Lower lobe of right lung (tissue), 2 donors: ENCODE measurements around the gene TLL1. TPM values are rescaled to one million over a fixed set of nuclear protein-coding genes. Genes with fewer than 3 reads are reported as not detected.

Experiments
- ATAC-seq, 2 donors: fragments of 200-7000 bp; cut with Tn5 transposase; one replicate each; pipeline ENCODE4 v1.9.1; 2020 to 2022; ENCODE audit warnings: mild to moderate bottlenecking in 2 of 2, moderate library complexity in 2 of 2
- DNase-seq: peaks from one replicate; pipeline ENCODE4 v3.0.0-alpha.2; 2020
- H3K27ac ChIP-seq: fragments of 200-600 bp; one replicate; pipeline ENCODE4 v1.8.0; 2022
- H3K27me3 ChIP-seq: fragments of 200-600 bp; one replicate; pipeline ENCODE4 v1.8.0; 2022; ENCODE audit warnings: low read depth
- H3K36me3 ChIP-seq: fragments of 200-600 bp; one replicate; pipeline ENCODE4 v1.8.0; 2022; ENCODE audit warnings: mild to moderate bottlenecking
- H3K4me1 ChIP-seq: fragments of 200-600 bp; one replicate; pipeline ENCODE4 v1.8.0; 2022
- H3K4me3 ChIP-seq: fragments of 200-600 bp; one replicate; pipeline ENCODE4 v1.8.0; 2022; ENCODE audit warnings: mild to moderate bottlenecking
- H3K9me3 ChIP-seq: fragments of 200-600 bp; one replicate; pipeline ENCODE4 v1.8.0; 2022
- CTCF ChIP-seq: fragments of 200-600 bp; IDR thresholded peaks from one replicate; pipeline ENCODE4 v1.8.0; 2022; ENCODE audit warnings: antibody characterized with exemption, mild to moderate bottlenecking
- intact Hi-C: fragments of 100-400 bp; cut with DNase I; formaldehyde crosslinking; loops from one replicate; pipeline ENCODE4 v1.11.0; 2022
- total RNA-seq: library from RNA; stranded (reverse); fragmentation: NEBNext Ultra II Directional; extraction: Animal tissue kit (Norgen Biotek cat#: 25700); gene quantifications from one replicate; pipeline ENCODE4 v1.2.1, GENCODE V29; 2021
- donor health status: DM: no; HTN: yes; CAD: no; lungs with severe emphysema.

Gene TLL1
- total RNA-seq, 1 donor from 2014 or later, result 4.7 TPM

DNA sequence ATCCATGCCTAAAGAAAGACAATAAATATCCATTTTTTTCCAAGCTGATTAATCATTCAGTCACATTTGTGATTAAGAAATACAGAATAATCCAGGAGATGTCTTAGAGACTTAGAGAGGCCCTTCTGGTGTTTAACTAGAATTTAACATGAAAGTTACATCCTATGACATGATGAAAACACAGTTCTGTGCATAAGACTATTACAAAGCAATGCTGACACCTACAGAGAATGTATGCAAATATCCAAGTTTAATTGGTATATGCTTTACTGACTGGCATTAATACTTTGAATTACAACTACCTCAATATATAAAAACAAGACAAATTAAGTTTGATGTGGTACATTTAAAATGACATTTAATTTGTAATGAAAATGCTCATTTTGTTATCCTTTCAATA, 17.8 kb upstream of the TLL1 start:
- intact Hi-C loops, result no loop called here
- Histone ChIP-seq H3K36me3 (no peaks in the 10 kb centered on the region), H3K27me3 (no peaks in the 10 kb centered on the region), H3K4me3 (no peak overlapping the region), H3K27ac (no peak overlapping the region), H3K4me1 (no peaks in the 10 kb centered on the region), H3K9me3 (no peaks in the 10 kb centered on the region)
- no peak for ATAC-seq
- DNase-seq, result no peak
- TF ChIP-seq CTCF, result no peak

GRCh38 chr4:165861363-165861762, 11.7 kb upstream of the TLL1 start:
- no peaks in the 10 kb centered on the region for H3K4me1 ChIP-seq
- TF ChIP-seq CTCF, result no peak
- intact Hi-C loops, result no loop called here
- no peak overlapping the region for H3K27ac ChIP-seq
- no peak overlapping the region for H3K4me3 ChIP-seq
- H3K27me3 ChIP-seq, result no peaks in the 10 kb centered on the region
- H3K36me3 ChIP-seq, result no peaks in the 10 kb centered on the region
- DNase-seq, result no peak
- H3K9me3 ChIP-seq, result no peaks in the 10 kb centered on the region
- ATAC-seq, result no peak

- Histone ChIP-seq H3K36me3 (no peaks in the 10 kb centered on the region), H3K4me3 (no peak overlapping the region), H3K27ac (no peak overlapping the region), H3K4me1 (no peaks in the 10 kb centered on the region), H3K27me3 (no peaks in the 10 kb centered on the region), H3K9me3 (no peaks in the 10 kb centered on the region)
- intact Hi-C loops, result no loop called here
- ATAC-seq, result no peak
- no peak for TF ChIP-seq CTCF
- DNase-seq, result no peak
Observed at GRCh38 chr4:165864271-165864670, 8.8 kb upstream of the TLL1 start.

GRCh38 chr4:165866019-165866650, 6.9 kb upstream of the TLL1 start:
- no peak for ATAC-seq
- no peak overlapping the region for H3K4me3 ChIP-seq
- H3K27me3 ChIP-seq, result no peaks in the 10 kb centered on the region
- H3K4me1 ChIP-seq, result no peaks in the 10 kb centered on the region
- no peak overlapping the region for H3K27ac ChIP-seq
- no peak for DNase-seq
- H3K9me3 ChIP-seq, result no peaks in the 10 kb centered on the region
- H3K36me3 ChIP-seq, result no peaks in the 10 kb centered on the region
- no peak for TF ChIP-seq CTCF
- intact Hi-C loops, result no loop called here

DNA sequence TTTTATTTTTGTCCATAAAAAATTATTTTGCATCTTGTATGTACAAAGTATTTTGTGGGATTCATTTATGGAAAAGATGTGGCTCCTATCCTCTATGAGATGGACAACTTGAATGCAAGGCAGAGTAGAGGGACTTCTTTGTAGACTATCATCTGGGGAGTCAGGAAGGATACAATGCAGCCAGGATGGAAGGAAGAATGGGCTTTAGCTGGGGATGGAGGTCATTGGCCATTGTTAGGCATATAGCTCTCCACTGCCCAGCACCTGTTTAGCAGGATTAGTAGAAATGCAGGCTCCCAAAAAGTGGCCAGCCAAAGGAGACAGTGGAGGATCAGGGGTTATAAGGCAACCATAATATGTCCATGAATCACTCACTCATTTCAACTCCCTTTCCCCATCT, 5.1 kb upstream of the TLL1 start:
- ATAC-seq, result no peak
- no peak overlapping the region for H3K27ac ChIP-seq
- H3K27me3 ChIP-seq, result peaks cover 9% of the 10 kb centered on the region
- no peak for TF ChIP-seq CTCF
- no peaks in the 10 kb centered on the region for H3K36me3 ChIP-seq
- peaks cover 5% of the 10 kb centered on the region for H3K4me1 ChIP-seq
- intact Hi-C loops, result no loop called here
- no peak for DNase-seq
- no peak overlapping the region for H3K4me3 ChIP-seq
- no peaks in the 10 kb centered on the region for H3K9me3 ChIP-seq
